Omental fat pad (tissue), 4 donors: ENCODE results near the gene HNRNPC. TPM values are rescaled to one million over a fixed set of nuclear protein-coding genes. Genes with fewer than 3 reads are reported as not detected.
"Not testable (repeated sequence)": the region's sequence is repeated elsewhere in the genome, so short reads cannot be mapped to it uniquely, and the experiment has no call there.

Source experiments
- ATAC-seq: fragments of 150-250 bp; one replicate; pipeline ENCODE4 v1.9.1; 2016; ENCODE audit warnings: mild to moderate bottlenecking, moderate library complexity; ENCODE audit not compliant: low FRiP score
- DNase-seq: peaks from one replicate; pipeline ENCODE4 v3.0.0-alpha.2; 2019; ENCODE audit warnings: low spot score
- total RNA-seq, 4 donors: library from RNA; depleted of rRNA; stranded (reverse); fragments of >200 nt; gene quantifications; one replicate each; pipeline ENCODE4 v1.1.0, GENCODE V29; 2016
- TF ChIP-seq, protein P1 (sequence below), 3 donors: fragments of 450-650 bp; IDR thresholded peaks; one replicate each; pipeline ENCODE4 v1.5.1; 2016 to 2017; ENCODE audit warnings: antibody characterized with exemption in 3 of 3, mild to moderate bottlenecking in 3 of 3, moderate library complexity in 2 of 3

The HNRNPC gene
- total RNA-seq, 4 donors from 2014 or later, result 361 to 619 (median 454) TPM

DNA sequence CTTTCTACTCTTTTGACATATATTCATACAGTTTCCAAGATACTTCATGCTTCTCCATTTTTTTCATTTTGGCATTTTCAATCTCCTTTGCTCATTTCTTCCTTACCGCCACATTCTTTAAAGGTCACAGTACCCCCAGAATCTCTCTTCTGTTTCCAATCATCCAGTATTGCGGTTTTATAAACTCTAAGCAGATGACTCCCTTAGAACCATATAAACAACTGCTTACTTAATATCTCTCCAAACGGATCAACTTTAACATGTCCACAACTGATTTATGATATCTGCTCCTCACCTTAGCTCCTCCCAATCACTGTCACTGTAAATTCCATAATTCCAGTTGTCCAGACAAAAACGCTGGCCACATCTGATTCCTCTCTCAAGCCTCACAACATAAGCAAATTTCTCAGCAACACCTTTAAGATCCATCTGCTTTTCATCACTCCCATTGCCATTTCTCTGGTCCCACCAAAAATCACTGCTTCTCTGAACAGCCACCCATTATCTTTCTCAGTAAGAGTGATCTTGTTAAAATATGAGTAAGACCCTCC, 49.6 kb downstream of the HNRNPC start:
- ATAC-seq, result no peak
- TF ChIP-seq, protein P1, sequence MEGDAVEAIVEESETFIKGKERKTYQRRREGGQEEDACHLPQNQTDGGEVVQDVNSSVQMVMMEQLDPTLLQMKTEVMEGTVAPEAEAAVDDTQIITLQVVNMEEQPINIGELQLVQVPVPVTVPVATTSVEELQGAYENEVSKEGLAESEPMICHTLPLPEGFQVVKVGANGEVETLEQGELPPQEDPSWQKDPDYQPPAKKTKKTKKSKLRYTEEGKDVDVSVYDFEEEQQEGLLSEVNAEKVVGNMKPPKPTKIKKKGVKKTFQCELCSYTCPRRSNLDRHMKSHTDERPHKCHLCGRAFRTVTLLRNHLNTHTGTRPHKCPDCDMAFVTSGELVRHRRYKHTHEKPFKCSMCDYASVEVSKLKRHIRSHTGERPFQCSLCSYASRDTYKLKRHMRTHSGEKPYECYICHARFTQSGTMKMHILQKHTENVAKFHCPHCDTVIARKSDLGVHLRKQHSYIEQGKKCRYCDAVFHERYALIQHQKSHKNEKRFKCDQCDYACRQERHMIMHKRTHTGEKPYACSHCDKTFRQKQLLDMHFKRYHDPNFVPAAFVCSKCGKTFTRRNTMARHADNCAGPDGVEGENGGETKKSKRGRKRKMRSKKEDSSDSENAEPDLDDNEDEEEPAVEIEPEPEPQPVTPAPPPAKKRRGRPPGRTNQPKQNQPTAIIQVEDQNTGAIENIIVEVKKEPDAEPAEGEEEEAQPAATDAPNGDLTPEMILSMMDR (IDR thresholded peaks at IDR 0.05), result no peak
- DNase-seq, result no peak

GRCh38 chr14:21219120-21219519, 50.1 kb downstream of the HNRNPC start:
- TF ChIP-seq, protein P1 (IDR thresholded peaks at IDR 0.05), result no peak
- no peak for DNase-seq
- ATAC-seq, result no peak

DNA sequence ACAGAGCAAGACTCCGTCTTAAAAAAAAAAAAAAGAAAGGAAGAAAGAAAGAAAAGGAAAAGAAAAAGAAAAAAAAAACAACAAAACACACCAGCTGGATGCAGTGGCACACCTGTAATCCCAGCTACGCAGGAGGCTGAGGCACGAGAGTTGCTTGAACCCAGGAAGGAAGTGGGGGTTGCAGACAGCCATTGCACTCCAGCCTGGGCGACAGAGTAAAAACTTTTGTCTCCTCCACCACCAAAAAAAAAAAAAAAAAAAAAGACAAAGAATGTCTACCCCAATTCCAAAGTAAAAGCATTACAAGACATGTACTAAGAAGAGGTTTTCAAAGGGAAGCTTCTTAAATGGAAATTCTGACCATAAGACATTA, 53.4 kb downstream of the HNRNPC start:
- no peak for DNase-seq
- no peak for ATAC-seq
- TF ChIP-seq, protein P1 (IDR thresholded peaks at IDR 0.05), result no peak

- TF ChIP-seq, protein P1 (IDR thresholded peaks at IDR 0.05), result no peak
- no peak for ATAC-seq
- DNase-seq, result no peak
These were observed 53.9 kb downstream of the HNRNPC start for GRCh38 chr14:21215130-21215878.

- DNase-seq (no peak), ATAC-seq (no peak)
- TF ChIP-seq, protein P1 (IDR thresholded peaks at IDR 0.05), result no peak
These were observed 55.6 kb downstream of the HNRNPC start for GRCh38 chr14:21213652-21214051.

GRCh38 chr14:21212824-21213223, 56.4 kb downstream of the HNRNPC start:
- not testable (repeated sequence) for ATAC-seq, DNase-seq

GRCh38 chr14:21211509-21211908, 57.7 kb downstream of the HNRNPC start:
- DNase-seq (no peak), ATAC-seq (no peak)
- TF ChIP-seq, protein P1 (IDR thresholded peaks at IDR 0.05), result no peak
